Stimulated activated CD4-positive, alpha-beta T cell treated with anti-CD3 and anti-CD28 coated beads, Interleukin-1b, Interleukin-23, amount 100 ng/mL, for 1 hour (primary cell): ENCODE results near the gene ACACA.
"Not testable (repeated sequence)": the region's sequence is repeated elsewhere in the genome, so short reads cannot be mapped to it uniquely, and the experiment has no call there.

Experiments used
- DNase-seq, 2 donors: peaks; one replicate each; pipeline ENCODE4 v3.0.0-alpha.2; 2020; ENCODE audit warnings: low read depth in 2 of 2

The ACACA gene

DNA sequence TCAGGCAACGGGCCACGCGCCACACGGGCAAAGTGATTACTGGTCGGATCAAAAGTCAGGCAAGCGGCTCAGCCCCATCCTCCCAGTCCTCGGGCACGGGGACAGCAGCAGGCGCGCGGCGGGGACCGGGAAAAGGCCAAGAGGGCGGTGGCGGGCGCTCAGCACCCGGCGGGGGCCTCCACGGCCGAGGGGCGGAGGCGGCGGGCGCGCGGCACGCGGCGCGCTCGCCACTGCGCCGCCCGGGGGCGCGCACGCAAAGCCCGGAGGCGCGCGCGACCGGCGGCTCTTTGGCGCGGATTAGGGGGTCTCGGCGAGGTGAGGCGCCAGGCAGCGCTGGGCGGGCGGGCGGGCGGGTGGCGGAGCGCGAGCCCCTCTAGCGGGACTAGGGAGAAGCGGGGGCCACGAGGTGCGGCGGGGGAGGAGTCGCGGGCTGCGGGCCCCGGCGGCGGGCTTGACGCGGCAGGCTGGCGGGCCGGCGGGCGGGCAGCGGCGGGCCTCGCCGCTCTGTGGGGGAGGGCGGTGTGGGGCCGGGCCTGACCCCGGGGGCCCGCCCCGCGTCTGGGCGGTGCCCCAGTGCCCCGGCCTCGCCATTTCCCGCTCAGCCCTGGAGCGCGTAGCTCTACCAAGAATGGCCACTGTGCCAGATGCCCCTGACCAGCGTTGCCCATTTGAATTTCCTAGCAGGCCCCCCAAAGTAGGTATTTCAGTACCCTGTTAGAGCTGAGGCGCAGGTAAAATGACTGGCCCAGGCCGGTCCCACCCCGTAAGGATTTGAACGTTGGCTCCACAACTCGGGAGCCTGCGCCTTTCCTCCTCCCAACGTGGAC, at the start of gene ACACA, which contains the start of gene TADA2A:
Gene ACACA (minus strand): TSS at position 202 of the 827 bp plus-strand sequence. CDS start 537 bp downstream, outside the sequence.
Gene TADA2A (plus strand): TSS at position 252 of the 827 bp plus-strand sequence. CDS start 4,480 bp downstream, outside the sequence.
- peak; percentile 25 to 51 for DNase-seq

DNA sequence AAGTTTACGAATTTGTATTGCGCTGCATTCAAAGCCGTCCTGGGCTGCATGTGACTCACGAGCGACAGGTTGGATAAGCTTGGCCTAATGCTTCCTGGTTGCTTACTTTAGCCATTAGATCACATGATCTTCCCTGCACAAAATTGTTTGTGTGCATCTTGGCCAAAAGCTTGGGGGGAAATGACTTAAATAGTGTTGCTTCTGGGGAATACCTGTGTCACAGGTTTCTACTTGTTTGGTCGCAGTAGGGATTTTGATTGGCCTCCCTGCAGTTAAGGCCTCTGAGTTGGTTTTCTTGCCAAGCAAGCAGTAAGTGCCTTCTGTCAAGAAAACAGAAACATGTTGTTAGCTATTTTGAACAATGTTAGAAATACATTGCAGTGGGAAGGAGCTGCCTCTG, 43.5 kb upstream of the ACACA start:
- no peak for DNase-seq

DNA sequence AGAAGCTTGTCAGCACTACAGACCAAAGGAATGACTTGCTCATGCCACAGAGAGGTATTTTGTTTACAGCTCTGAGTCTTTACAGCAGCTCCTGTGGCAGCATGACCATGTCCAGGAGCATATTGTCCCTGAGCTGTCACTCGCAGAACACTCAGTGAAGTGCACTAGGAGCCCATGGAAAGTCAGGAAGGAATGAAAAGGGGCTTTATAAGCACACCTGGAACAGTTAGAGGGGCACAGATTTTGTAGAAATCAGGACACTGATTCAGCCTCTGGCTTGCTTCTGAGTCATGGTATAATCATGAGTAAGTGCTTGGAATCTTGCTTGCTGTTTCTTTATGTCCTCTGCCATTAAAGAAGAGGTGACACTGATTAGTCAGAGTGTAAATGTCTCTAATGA, 41.0 kb upstream of the ACACA start:
- no peak for DNase-seq

DNA sequence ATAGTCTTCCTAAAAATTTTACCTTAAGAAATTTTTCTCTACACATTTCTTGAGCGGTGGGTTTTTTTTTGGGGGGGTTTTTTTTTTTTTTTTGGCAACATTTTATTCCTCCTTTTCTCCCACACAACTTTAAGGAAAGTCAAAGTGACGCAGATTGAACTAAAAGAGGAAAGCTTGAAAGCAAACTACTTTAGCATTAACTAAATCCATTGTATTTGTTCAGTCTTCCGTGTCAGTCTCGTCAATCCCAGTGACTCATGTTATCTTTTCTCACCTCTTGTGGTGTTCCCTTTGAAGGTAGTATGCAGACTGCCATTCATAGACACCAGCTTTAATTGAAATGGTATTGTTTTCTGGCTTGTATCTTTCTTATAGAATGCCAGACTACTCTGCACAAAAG, 39.4 kb upstream of the ACACA start:
- DNase-seq: no peak

DNA sequence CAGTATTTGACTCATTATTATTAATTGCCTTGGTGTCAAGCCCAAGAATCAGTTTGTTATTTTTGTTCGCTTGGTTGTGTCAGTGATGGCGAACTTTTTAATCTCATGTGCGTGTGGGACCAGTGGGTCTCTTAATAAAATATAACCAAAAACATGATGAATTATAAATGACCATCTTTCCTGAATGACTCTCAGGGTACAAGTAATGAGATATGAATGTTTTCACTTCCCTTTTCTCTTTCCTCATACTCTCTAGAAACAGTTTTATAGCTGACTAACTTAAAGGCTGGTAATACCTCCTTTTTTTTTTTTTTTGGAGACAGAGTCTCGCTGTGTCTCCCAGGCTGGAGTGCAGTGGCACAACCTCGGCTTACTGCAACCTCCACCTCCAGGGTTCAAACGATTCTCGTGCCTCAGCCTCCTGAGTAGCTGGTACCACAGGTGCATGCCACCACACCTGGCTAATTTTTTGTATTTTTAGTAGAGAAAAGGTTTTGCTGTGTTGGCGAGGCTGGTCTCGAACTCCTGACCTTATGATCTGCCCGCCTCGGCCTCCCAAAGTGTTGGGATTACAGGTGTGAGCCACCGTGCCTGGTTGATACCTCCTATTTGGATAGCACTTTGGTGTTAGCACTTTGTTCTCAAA, 34.9 kb upstream of the ACACA start:
- DNase-seq: not testable (repeated sequence)

DNA sequence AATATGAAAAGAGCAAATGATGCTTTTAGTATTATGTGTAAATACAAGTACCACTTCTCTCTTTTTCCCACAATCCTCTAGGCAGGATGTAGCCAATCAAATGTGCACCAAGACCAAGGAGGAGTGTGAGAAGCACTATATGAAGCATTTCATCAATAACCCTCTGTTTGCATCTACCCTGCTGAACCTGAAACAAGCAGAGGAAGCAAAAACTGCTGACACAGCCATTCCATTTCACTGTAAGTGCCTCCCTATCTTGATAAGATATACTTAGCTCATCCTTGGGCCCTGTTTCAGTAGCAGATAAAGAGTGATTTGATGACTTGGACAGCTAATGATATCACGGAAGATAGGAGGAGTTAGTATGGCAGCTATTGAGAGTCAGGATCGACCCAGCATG, 33.8 kb upstream of the ACACA start:
- no peak for DNase-seq

DNA sequence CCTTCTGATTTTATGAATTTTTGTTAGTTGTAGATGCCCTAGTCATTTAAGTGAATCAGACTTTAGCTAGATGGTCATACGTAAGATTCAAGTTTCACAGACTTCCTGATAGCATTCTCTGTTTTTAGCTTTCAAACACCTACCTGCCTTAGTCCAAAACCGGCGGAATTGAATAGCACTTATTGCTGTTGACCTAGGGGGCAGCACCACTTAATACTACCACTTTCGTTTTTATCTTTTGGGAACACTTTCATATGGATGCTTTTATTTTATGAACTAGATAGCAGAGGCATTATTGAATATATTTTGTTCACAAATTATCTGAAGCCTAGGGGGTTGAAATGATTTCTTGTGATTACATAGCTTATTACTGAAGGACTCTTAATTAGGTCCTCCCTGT, 31.5 kb upstream of the ACACA start:
- no peak for DNase-seq

DNA sequence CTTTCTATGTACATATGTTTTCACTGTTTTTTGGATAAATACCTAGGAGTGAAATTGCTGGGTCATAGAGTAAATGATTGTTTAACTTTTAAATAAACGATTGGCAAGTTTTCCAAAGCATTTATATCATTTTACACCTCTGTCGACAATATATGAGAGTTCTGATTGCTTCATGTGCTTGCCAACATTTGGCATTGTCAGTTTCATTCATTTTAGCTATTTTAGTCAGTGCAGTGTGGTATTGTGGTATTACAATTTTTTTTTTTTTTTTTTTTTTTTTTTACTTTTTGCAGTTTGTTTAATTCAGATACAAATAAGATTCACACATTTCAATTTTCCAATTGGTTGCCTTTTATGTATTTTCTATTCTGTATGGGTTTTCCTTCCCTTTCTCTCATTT, 26.0 kb upstream of the ACACA start:
- DNase-seq: no peak

DNA sequence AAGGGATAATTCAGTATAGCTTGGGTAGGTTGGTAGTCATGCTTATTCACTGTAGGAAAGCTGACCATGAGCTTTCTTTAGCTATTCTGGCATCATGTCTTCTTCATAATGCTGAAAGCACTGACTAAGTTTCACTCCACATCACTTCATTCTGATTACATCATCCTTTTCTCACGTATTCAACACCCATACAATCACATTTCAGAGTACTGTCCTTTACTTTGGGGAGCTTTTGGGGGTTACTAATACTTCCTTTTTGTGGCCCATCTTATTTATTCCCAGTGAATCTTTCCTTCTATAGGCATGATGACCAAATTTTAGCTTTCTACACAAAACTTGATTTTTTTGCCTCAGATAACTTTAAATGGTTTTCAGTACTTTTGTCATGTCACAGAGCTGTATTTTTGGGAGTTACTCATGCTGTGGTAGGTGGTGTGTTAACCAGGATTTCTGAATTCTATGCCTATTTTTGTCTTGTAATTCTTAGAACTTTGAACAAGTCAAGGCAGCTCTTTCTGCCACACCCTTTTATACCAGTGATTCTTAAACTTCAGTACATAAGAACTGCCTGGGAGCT, 23.5 kb upstream of the ACACA start:
- no peak for DNase-seq

DNA sequence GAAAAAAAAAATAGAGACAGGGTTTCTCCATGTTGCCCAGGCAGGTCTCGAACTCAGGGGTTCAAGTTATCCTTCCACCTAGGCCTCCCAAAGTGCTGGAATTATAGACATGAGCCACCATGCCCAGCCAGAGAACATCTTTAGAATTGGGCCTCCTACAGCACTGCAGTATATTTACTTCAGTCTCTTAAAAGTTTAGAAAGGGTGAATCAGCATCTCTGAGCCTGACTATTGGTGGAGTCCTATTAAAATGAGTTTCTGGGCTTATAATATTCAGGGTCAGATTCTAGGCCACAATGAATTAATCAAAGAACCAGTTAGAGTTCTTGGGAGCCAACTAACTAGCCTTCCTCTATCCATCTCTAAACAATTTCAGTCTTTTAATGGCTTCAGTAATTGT, 22.8 kb upstream of the ACACA start:
- DNase-seq: no peak

DNA sequence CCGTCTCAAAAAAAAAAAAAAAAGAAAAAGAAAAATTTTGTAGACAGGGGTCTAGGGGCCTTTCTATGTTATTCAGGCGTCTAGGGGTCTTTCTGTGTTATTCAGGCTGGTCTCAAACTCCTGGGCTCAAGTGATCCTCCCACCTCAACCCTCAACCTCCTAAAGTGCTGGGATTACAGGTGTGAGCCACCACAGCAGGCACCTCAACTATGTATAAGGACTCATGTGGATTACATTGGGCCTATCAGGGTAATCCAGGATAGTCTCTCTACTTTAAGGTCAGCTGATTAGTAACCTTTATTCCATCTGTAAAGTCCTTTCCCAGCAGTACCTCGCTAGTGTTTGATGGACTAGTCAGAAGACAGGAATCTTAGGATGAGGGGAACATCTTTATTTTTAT, 22.4 kb upstream of the ACACA start:
- no peak for DNase-seq

DNA sequence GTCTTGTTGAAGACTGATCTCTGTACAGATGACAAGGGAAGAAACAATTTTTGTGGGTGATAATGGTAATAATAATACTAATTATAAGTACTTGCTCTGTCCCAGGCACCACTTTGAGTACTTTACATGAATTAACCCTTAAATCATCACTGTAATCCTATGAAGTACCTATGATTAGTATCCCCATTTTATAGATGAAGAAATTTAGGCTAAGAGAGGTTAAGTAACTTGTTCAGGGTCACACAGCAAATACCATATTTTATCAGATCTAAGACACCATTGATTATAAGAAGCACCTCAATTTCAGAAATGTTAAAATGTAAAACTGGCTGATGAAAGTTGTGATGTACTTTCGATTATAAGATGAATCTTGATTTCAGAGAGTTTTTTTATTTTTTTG, 18.6 kb upstream of the ACACA start:
- DNase-seq: no peak

DNA sequence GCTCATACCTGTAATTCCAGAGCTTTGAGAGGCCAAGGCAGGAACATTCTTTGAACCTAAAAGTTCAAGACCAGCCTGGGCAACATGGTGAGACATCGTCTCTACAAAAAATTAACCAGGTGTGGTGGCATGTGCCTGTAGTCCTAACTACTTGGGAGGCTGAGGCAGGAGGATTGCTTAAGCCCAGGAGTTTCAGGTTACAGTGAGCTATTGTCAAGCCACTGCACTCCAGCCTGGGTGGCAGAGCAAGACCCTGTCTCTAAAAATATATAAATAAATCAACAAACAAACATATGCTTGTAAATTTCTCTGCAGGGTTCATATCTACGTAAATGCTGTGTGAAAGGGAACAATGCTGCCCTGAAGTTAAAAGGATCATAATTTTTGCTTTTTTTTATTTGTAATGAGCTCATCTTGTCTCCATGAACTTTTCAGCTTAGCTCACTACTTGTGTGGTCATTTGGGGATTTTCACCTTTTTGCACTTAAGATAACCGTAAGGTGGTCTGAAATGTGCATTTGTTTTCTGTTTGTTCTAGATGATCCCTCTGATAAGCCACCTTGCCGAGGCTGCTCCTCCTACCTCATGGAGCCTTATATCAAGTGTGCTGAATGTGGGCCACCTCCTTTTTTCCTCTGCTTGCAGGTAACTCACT, 16.5 kb upstream of the ACACA start:
- no peak for DNase-seq

DNA sequence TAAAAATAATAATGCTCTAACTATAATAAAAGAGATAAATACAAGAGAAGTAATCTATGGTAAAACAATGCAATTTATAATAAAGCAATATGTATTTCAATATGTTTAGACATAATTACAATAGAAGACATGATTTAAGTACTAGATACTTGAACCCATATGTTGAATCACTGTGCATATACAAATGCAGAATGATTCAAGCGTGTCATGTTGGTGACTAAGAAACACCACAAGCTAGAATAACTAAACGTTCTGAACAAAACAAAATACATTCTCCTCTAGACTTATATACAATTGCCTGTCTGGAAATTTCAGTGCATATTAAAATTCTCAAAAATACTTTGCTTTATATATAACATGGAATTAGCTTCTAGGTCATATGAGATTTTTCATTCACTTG, 11.2 kb upstream of the ACACA start:
- DNase-seq: no peak

DNA sequence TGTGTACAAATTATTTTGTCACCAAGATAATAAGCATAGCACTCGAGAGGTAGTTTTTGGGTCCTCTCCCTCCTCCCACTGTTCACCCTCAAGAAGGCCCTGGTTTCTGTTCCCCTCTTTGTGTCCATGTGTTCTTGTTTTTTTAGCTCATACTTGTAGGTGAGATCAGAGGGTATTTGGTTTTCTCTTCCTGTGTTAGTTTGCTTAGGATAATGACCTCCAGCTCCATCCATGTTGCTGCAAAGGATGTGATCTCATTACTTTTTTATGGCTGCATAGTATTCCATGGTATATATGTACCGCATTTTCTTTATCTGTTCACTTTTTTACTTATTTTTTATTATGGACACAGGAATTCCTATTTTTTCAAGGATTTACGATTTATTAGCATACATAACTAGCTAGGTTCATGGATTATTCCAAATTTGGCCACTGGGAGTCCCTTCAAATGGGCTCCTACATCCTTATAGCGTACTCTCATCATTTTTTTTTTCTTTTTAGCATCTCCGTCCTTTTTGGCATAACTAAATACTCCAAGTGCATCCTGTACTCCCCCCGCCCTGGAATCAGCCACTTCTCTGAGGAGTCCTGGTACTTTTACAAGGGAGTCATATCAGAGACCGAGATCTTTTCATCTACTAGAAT, 7.4 kb upstream of the ACACA start:
- no peak for DNase-seq

DNA sequence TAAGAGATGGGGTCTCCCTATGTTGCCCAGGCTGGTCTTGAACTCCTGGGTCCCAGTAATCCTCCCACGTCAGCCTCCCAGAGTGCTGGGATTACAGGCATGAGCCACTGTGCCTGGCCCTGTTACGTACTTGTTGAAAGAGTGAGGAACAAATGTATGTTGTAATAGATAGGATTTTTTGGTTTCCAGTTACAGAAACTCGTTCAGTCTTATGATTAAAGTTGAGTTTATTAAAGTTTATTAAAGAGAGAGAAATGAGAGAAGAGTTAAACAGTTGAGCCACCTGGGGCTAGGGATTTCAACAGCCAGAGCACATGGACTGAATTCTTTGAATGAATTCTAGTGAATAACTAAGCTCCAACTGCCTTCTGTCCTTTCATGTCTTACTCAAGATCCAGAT, 3.7 kb upstream of the ACACA start:
- DNase-seq: no peak

DNA sequence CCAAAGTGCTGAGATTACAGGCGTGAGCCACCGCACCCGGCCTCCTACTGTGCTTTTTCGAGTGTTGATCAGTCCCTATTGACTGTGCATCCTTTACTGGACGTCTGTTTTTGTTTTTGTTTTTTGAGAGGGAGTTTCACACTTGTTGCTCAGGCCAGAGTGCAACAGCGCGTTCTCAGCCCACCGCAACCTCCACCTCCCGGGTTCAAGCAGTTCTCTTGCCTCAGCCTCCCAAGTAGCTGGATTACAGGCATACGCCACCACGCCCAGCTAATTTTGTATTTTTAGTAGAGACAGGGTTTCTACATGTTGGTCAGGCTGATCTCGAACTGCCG, 1.5 kb upstream of the ACACA start:
- DNase-seq: not testable (repeated sequence)

DNA sequence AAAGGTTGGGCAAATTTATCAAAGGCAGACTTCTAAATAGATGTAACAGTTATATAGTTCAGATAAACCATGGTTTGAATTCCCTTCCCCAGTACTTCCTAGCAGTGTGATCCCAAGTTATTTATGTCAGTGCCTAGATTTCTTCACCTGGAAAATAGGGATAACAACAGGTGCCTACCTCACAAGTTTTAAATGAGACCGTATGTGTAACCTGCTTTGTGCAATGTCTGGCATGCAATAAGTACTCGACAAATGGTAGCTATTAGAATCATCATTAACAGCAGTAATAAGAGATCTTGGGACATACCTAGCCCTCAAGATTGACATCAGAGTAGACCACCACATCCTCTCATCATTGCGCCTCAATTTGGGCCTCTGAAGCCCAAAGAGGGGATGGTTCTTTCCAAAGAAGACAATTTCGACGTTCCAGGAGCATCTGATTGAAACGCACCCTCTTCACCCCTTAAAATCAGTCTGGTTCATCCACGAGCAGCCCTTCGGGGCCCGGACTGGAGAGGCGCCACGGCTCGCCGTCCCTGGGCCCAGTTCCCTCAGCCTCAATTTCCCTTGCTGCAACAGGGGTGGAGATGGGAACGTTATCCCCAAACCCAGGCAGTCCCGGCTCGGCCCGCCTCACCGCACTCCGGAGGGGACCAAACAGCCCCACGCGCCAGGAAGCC, 541 bp downstream of the ACACA start:
- no peak for DNase-seq

DNA sequence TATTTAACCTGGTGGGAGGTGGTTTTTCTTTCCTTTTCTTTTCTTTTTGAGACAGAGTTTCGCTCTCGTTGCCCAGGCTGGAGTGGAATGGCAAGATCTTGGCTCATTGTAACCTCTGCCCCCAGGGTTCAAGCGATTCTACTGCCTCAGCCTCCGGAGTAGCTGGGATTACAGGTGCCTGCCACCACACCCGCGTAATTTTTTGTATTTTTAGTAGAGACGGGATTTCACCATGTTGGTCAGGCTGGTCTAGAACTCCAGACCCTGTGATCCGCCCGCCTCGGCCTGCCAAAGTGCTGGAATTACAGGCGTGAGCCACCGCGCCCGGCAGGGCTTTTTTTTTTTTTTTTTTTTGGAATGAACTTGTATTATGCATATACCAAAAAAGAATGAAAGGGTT, 1.1 kb downstream of the ACACA start:
- not testable (repeated sequence) for DNase-seq

DNA sequence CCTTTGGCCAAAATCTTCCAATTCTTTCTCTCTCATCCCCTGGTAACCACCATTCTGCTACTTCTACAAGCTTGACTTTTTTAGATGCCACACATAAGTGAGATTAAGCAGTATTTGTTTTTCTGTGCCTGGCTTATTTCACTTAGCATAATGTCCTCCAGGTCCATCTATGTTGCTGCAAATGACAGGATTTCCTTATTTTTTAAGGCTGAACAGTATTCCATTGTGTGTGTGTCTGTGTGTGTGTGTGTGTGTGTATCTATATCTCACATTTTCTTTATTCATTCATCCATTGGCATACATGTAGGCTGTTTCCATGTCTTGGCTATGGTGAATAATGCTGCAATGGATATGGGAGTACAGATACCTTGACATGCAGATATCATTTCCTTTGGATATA, 6.1 kb downstream of the ACACA start:
- no peak for DNase-seq

DNA sequence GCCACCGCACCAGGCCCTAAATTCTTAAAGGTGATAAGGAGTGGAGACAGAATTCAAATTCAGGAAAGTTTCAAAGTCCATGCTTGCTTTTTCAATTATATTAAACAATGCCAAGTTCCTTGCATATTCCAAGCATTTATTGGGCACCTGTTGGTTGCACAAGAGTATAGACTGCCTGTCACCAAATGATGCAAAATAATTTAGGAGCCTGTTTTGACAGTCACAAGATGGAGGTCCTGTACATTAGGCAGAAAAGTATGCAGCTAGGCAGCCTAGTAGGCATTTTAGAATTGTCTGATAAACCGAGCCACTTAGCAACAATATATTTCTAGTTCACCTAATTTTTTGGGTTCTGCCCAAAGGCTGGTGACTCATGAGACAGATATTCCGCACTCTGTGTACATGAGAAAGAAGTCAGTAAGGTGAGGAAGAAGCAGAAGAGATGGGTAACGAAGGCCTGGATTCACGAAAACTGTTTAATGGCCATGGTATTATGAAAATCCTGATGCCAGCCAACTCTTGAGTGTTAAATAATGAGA, 7.3 kb downstream of the ACACA start:
- DNase-seq: no peak
